Activated T-cell treated with anti-CD3 and anti-CD28 coated beads, Interleukin-2, amount 50 U/mL, for 24 hours (primary cell): Measurements from ENCODE around the gene HEATR9.

Experiments used
- DNase-seq: peaks from one replicate; pipeline ENCODE4 v3.0.0-alpha.2; 2020
- H3K27ac Mint-ChIP-seq: 2 replicates; pipeline ENCODE4 v1.8.0; 2020; ENCODE audit warnings: mild to moderate bottlenecking, mixed read lengths
- H3K27me3 Mint-ChIP-seq: 2 replicates; pipeline ENCODE4 v1.8.0; 2020; ENCODE audit warnings: mixed read lengths
- H3K36me3 Mint-ChIP-seq: 2 replicates; pipeline ENCODE4 v1.8.0; 2020; ENCODE audit warnings: low read depth, mixed read lengths
- H3K4me1 Mint-ChIP-seq: 2 replicates; pipeline ENCODE4 v1.8.0; 2020; ENCODE audit warnings: low read depth, mixed read lengths
- H3K4me3 Mint-ChIP-seq: 2 replicates; pipeline ENCODE4 v1.8.0; 2020; ENCODE audit warnings: mild to moderate bottlenecking, moderate library complexity, mixed read lengths
- H3K9me3 Mint-ChIP-seq: 2 replicates; pipeline ENCODE4 v1.8.0; 2020; ENCODE audit warnings: mixed read lengths

The HEATR9 gene

GRCh38 chr17:35817196-35817595, 51.5 kb downstream of the HEATR9 start:
- DNase-seq, result no peak
- Mint-ChIP-seq H3K27me3 (no peaks in the 10 kb centered on the region), H3K4me1 (peaks cover 54% of the 10 kb centered on the region), H3K36me3 (peaks cover 91% of the 10 kb centered on the region), H3K27ac (no peak overlapping the region), H3K9me3 (no peaks in the 10 kb centered on the region), H3K4me3 (no peak overlapping the region)

DNA sequence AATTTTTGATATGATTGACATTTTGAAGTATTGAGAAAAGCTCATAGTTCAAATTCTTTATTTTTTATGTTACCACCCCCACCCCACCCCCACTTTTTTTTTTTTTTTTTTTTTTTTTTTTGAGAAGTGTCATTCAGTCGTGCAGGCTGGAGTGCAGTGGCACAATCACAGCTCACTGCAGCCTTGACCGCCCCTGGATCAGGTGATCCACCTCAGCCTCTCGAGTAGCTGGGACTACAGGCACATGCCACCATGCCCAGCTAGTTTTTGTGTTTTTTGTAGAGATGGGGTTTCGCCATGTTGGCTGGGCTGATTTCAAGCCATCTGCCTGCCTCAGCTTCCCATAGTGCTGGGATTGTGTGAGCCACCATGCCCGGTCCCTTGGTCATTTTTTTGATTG, 52.0 kb downstream of the HEATR9 start:
- peaks cover 59% of the 10 kb centered on the region for H3K4me1 Mint-ChIP-seq
- H3K36me3 Mint-ChIP-seq, result peaks cover 91% of the 10 kb centered on the region
- DNase-seq, result no peak
- H3K27me3 Mint-ChIP-seq, result no peaks in the 10 kb centered on the region
- no peak overlapping the region for H3K27ac Mint-ChIP-seq
- no peaks in the 10 kb centered on the region for H3K9me3 Mint-ChIP-seq
- no peak overlapping the region for H3K4me3 Mint-ChIP-seq

GRCh38 chr17:35812456-35812855, 56.2 kb downstream of the HEATR9 start:
- Mint-ChIP-seq H3K36me3 (peaks cover 73% of the 10 kb centered on the region), H3K27ac (no peak overlapping the region), H3K4me3 (no peak overlapping the region), H3K27me3 (no peaks in the 10 kb centered on the region), H3K9me3 (no peaks in the 10 kb centered on the region), H3K4me1 (peaks cover 68% of the 10 kb centered on the region)
- no peak for DNase-seq

DNA sequence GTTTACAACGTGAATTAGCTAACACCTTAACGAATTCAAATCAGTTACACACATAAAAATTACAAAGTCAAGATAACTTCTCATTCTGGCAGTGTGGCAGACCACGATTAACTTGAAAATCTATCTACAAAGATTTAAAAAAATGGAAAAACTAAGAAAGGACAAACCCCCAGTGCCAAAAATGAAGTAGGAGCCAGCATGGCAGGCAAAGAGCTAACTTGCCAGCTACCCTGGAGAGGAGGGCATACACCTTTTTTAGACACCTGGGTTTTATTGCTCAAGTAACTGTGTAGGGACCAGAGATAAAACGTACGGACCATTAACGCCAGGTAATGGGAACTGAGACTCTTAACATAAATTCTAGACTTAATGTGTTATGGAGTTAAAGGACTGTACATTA, 56.9 kb downstream of the HEATR9 start:
- no peak for DNase-seq
- H3K27ac Mint-ChIP-seq, result peak overlapping the region; percentile 71

DNA sequence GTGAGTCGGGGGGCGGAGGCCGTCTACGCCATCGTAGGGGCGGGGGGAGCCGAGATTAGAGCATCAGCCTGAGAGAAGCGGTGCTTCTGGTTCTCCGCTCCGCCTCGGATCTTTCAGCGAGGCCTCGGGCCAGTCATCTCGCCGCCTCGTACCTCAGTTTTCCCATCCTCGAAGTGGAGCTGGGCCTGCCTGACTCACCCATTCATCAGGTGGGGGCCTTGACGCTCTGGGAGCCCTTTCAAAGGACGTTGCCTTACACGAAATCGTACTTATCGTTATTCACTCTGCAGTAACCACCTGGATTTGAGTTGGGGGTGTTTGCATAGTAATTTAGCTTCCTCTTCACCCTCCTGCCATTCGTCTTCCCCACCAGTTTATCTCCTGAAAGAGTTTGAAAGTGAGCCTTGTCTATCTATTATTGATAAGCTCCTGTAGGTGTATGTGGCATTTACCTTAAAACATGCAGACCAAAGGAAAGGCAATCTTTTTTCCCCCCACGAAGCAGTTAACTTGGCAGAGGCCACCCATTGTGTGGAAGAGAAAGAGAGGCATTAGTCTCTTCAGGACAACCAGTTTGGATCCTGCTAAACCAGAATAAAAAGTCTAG, 58.7 kb downstream of the HEATR9 start:
- peaks cover 62% of the 10 kb centered on the region for H3K4me1 Mint-ChIP-seq
- no peak for DNase-seq
- no peaks in the 10 kb centered on the region for H3K27me3 Mint-ChIP-seq
- H3K36me3 Mint-ChIP-seq, result peaks cover 48% of the 10 kb centered on the region
- peak overlapping the region; percentile 94 for H3K4me3 Mint-ChIP-seq
- H3K9me3 Mint-ChIP-seq, result no peaks in the 10 kb centered on the region
- peak overlapping the region; percentile 96 for H3K27ac Mint-ChIP-seq

More for the DNA sequence above, 56.9 kb downstream of the HEATR9 start:
- peaks cover 66% of the 10 kb centered on the region for H3K36me3 Mint-ChIP-seq
- peaks cover 71% of the 10 kb centered on the region for H3K4me1 Mint-ChIP-seq
- H3K9me3 Mint-ChIP-seq, result no peaks in the 10 kb centered on the region
- H3K27me3 Mint-ChIP-seq, result no peaks in the 10 kb centered on the region
- H3K4me3 Mint-ChIP-seq, result peak overlapping the region; percentile 94

DNA sequence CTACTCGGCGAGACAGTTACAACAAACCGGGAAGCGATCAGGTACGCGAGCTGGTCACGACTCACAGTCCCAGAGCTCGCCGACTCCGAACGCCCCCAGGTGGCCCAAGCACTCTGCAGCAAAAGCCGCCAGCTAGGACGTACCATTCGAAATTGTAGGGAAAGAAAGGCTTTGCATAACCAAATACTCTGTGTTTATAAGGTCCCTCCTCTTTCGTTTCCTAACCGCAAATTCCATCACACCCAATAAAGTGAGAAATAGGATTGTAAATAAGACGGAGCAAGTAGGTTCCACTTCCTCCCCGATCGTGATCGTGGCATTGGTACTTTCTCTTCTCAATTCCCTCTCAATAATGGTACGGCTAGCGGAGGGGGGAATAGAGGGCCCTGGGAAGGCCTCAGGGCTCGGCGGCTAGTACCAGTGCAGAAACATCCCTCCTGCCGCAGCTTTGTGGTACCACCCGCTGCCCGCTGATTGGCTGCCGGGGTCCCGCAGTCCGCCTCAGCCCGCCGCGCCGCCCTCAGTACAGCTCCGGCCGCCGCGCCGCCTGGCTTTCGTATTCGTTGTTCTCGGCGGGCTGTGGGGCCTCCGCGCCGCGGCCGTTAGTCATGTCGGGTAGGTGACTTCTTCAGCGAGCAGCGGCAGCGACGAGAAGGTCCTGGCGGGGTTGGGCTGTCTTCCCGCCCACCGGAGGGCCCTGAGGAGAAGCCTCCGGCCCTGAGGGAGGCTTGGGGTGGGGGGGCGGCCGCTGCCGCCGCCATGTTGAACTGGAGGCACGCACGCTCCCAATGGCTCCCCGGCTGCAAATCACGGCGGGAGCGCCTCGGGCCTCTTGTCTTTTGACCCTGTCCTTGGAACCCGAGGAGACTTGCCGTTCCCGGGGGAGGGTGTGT, 59.5 kb downstream of the HEATR9 start, which contains the start of gene TAF15:
TSS of gene TAF15 (plus strand) at position 523 of the 893 bp plus-strand sequence. CDS start at position 609, 86 bp downstream.
- peak within 1 kb of the TSS; percentile 96 for H3K27ac Mint-ChIP-seq
- H3K9me3 Mint-ChIP-seq, result no peaks in the 10 kb centered on the region
- peak; percentile 94 for DNase-seq
- H3K4me1 Mint-ChIP-seq, result peaks cover 59% of the 10 kb centered on the region
- H3K4me3 Mint-ChIP-seq, result peak within 1 kb of the TSS; percentile 94
- H3K36me3 Mint-ChIP-seq, result peaks cover 43% of the 10 kb centered on the region
- no peaks in the 10 kb centered on the region for H3K27me3 Mint-ChIP-seq

DNA sequence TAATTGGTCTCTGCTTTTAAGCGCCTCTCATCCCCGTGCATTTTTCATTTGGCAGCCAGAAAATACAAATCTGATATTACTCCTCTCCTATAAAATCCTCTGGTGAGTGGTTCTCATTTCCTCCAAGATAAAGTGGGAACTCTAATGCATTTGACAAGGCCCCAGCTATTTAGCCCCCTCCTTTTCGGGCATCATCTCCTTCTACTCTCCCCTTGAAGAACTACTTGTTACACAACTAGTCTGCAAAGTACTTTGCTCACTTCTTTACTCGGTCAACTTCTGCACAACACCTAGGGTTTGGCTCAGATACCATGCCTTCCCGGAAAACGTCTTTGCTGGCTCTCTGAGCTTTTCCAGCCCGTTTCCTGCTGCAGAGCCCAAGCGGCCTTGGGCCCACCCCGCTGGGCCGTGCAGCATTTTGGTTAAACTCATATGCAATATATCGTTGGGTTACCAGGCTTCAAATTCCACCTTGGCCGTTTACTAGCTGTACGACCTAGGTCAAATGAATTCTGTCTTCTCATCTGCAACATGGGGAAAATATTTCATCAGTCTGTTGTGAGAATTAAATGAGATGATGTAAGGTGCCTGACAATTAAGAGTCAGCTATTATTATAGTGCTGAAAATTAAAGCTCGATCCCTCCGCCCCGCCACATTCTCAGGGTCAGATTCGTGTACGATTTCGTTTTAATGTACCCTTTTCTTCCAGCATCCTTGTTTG, 60.3 kb downstream of the HEATR9 start:
- peak overlapping the region; percentile 96 for H3K27ac Mint-ChIP-seq
- H3K27me3 Mint-ChIP-seq, result no peaks in the 10 kb centered on the region
- H3K4me1 Mint-ChIP-seq, result peaks cover 53% of the 10 kb centered on the region
- no peaks in the 10 kb centered on the region for H3K9me3 Mint-ChIP-seq
- H3K36me3 Mint-ChIP-seq, result peaks cover 35% of the 10 kb centered on the region
- H3K4me3 Mint-ChIP-seq, result peak overlapping the region; percentile 94
- peak; percentile 48 for DNase-seq

DNA sequence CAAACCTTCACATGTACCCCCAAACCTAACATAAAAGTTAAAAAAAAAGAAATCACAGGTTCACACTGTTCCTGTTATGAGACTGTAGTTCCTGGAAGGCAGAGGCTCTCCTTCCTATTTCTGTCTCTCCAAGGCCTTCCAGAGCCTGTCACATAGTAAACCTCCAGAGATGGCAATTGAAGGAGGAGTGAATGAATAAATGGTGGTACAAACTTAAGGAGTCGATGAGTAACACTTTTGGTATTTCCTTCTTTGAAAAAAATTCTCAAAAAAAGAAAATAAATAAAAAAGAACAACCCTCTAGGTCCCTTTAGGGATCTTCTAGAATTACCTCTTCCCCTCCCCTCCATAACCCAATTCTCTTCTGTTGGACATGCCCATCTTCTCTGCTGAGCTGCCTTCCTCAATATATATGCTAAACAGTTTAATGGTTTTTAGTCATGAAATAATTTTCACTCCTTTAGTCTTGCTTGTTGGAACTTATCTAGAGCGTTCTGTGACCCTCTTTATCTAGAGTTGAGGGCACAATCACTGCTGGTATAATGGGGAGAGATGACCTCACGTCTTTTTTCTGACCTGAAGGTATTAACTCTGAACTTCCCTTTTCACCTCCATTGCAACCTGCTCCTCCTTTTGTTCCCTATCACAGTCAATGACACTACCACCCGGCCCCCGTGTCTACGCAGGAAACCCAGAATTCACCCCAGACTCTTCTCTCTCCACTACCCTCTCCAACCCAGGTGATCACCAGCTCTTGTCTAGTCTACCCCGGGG, 61.1 kb downstream of the HEATR9 start:
- Mint-ChIP-seq H3K36me3 (peaks cover 28% of the 10 kb centered on the region), H3K27ac (peak overlapping the region; percentile 96), H3K27me3 (no peaks in the 10 kb centered on the region), H3K9me3 (no peaks in the 10 kb centered on the region), H3K4me1 (peaks cover 54% of the 10 kb centered on the region), H3K4me3 (peak overlapping the region; percentile 94)
- no peak for DNase-seq
